GM19023 (cell line): ENCODE results near the gene SORCS2.

Experiments used
- ATAC-seq: cut with Tn5 transposase; IDR thresholded peaks from one replicate; pipeline ENCODE4 v1.9.1; 2021; ENCODE audit warnings: mild to moderate bottlenecking, moderate library complexity; ENCODE audit not compliant: unreplicated experiment

Gene SORCS2

DNA sequence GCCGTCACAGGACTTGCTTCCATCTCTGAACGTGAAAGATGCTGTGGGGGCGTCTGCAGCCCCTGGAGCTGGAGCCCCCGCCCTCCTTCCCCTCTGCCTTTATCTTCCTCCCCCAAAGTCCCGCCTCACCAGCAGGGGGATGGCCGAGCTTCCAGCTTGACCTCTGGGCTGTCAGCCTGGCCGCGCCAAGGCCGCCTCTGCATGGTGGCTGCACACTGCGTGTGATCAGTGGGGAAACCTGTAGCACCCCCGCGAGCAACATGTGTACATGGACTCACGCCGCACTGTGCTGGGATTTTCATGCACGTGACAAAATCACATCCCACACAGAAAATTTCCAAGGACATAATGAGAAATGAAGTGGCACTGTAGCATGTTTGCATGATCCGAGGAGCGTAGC, 268.9 kb downstream of the SORCS2 start:
- no peak for ATAC-seq

DNA sequence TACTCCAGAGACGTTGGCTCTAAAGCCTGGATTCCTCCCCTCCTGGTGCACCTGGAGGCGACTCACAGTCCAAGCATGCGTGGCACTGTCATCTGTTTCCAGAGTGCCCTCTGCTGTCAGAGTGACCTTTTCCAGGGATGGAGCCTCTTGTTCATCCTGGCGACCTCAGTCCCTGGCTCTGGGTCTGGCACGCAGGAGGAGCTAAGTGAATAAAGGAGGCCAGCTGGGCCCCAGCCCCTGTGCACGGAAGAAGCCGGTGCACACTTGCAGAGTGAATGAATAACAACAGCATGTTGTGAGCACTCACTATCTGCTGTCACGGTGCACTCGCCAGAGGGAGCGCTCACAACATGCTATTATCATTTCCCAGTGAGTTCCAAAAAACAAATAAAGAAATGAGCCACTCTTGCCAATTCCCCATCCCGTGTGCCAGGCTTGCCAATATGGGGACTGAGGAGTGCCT, 270.2 kb downstream of the SORCS2 start:
- no peak for ATAC-seq

DNA sequence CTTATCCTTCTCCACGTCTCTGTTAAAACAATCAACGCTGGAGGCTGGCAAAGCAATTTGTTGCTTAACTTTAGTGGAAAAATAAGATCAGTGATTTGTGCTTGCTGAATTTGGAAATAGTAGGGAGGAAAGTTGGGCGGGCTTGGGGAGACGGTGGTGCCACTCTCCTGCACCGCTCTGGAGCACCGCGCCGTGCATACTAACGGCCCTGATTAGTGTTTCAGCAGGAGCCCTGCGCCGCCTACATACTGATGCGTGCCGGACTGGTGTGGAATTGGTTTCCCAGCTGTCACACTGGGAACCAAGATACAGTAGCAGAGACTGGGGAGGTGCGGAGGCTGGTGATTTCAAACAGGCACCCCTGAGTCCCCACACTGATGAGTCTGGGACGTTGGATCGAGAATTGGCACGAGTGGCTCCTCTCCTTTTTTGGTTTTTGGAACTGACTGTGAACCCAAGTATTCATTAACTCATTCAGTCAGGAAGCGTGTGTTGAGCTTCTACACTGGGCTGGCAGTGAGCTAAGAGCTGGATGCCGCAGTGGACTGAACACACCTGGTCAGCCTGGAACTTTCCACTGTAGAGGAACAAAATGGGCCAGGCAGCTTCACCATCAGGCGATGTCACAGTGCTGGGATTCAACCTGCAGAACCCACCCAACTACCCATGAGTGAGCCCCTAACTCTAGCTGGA, 271.4 kb downstream of the SORCS2 start:
- ATAC-seq = no peak

DNA sequence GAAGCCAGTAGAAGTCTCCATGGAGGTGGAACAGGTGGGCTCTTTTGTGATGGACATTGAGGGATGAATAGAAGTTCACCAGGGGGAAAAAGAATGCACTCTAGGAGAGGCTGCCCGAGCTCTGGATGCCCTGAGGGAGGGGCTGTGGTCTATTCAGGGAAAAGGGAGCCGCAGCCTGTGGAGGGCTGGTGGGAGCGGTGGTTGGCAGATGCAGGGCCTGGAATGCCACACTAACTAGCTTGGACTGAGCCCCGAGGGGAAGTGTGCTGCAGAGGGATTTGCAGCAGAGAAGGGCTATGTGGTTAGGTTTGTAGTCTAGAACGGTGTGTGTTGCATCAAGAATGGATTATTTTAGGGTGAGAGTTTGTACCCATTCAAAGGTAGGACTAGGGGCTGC, 271.9 kb downstream of the SORCS2 start:
- no peak for ATAC-seq

GRCh38 chr4:7465017-7465416, 272.7 kb downstream of the SORCS2 start:
- no peak for ATAC-seq

GRCh38 chr4:7466215-7466614, 273.9 kb downstream of the SORCS2 start:
- ATAC-seq = no peak

DNA sequence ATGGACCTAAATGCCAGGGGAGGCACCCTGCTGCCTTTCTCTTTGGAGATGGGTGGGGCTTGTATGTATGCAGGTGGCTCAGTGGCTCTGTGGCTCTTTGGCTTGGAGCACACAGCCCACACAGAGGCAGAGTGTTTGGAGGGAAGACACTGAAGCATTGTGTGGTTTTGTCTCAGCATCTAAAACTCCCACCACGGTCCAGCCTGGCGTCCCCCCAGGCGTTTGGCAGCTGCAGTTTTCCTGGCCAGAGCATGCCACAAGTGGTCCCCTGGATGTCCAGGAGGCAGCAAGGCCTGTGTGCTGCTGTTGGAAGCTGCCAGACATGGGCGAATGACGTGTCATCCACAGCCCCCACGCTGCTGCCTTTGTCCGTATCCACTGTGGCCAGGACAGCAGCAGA, 274.6 kb downstream of the SORCS2 start:
- no peak for ATAC-seq

GRCh38 chr4:7467471-7467870, 275.1 kb downstream of the SORCS2 start:
- no peak for ATAC-seq

DNA sequence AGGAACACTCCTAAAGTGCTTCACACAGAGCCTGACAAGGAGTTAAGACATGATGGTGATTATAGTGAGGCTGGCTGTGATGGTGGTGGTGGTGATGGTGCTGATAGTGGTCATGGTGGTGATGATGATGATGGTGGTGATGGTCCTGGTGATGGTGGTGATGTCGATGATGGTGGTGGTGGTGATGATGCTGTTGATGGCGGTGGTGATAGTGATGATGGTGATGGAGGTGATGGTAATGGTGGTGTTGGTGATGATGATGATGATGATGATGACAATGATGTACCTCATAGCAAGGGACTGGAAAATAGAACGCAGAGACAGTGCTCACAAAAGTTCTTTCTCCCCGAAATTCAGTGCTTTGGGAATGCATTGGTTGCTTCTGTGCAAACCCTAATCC, 276.7 kb downstream of the SORCS2 start:
- ATAC-seq = no peak

DNA sequence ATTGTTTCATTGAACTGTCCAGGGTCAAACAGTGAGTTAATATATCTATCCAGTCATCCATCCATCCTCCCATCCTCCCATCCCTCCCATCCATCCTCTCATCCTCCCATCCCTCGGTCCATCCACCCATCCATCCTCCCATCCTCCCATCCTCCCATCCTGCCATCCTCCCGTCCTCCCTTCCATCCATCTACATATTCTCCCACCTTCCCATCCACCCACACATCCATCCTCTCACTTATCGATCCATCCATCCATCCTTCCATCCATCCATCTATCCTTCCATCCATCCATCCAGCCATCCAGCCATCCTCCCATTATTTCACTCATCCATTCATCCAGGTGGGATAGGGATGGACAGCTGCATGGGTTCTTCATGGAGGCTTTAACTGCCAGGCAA, 277.8 kb downstream of the SORCS2 start:
- ATAC-seq = no peak

- no peak for ATAC-seq
Measured at GRCh38 chr4:7470522-7471128, 278.3 kb downstream of the SORCS2 start.

- no peak for ATAC-seq
Measured at GRCh38 chr4:7472442-7473013, 280.2 kb downstream of the SORCS2 start.

- ATAC-seq = no peak
Measured at GRCh38 chr4:7473081-7473480, 280.7 kb downstream of the SORCS2 start.

GRCh38 chr4:7474320-7474719, 282.0 kb downstream of the SORCS2 start:
- no peak for ATAC-seq

- ATAC-seq = no peak
Measured at GRCh38 chr4:7475207-7475606, 282.9 kb downstream of the SORCS2 start.

DNA sequence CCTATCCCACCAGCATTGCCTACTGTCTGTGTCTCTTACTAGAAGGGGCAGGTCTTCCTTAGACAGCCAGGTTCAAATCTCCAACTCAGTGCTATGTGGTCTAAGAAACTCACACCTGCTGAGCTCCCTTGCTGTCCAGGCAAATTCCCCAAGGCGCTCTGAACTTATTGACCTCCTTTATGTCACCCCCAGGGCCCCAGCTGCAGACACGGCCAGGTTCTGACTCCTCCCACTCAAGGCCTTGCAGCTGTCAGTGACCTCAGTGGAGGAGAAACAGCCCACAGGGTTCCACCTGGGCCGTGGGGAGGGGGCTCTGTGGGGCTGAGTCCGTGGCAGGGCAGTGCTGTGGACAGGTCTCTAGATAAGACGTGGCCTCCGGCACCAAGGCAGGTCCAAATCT, 284.5 kb downstream of the SORCS2 start:
- no peak for ATAC-seq

DNA sequence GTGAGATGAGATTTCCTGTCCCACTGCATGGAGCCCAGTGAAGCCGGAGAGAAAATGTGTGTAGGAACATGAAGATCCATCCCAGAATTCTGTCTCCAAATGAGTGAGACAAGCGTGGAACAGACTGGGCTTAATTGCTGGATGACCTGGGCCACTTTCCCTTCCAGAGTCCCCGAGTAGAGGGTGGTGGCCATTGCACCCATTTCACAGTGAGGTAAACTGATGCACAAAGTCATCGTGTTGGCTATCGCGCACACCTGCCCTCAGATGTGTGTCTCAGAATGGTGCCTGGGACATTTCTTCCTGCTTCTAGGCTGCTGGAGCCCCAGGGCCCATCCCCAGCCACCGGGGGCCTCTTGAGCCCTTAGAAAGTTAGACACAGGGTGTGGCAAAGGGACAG, 285.4 kb downstream of the SORCS2 start:
- ATAC-seq = no peak

DNA sequence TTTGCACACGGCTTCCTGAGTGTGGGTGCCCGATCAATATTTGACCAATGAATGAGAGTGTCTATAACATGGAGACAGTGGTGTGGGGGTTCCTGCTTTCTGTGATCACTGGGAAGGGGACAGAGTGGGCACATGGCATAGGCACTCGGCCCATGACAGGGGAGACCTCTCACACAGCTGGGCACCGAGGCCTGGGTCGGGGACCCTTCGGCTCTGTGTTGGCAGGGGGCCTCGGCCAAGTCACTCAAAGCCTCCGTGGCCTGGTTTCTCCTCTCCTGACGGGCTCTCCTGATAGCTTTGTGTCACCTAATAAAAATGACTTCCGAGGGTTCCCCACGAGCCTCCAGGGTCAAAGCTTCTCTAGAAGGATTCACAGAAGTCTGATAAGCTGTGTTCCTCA, 286.3 kb downstream of the SORCS2 start:
- ATAC-seq = no peak

DNA sequence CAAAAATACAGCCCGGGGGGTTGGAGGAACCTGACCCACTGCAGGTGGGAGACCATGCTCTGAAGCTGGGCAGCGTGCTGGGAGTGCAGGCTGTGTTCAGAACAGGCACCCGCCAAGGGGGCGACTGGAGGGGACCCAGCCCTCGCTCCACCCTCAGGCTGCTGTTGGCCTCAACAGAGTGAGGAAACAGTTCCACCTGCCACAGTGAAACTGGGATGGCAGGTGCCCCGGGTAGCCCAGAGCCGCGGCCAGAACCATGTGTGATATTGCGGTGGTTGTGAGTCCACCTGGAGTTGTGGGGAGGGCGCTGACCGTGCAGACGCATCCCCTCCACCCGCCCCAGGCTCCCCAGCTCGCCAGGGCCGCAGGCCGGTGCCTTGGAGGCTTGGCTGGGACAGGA, 288.1 kb downstream of the SORCS2 start:
- no peak for ATAC-seq

DNA sequence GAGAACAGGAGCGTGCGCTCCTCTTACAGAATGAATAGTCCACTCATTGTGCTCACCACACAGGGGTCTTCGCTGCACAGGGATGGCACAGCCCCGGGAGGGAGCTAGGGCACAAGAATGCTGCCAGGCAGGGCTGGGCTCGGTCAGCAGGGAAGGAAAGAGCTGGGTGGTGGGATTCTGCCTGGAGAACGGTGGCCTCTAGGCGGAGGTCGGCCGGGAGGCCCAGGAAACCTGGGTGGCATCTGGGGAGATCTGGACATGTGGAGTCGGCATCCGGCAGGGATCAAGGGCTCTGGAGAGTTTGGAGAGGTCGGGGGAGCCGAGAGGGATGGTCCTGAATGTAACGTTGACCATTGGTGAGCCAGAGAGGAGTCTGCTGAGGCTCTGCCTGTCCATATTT, 288.9 kb downstream of the SORCS2 start:
- no peak for ATAC-seq

GRCh38 chr4:7485096-7485495, 292.8 kb downstream of the SORCS2 start:
- ATAC-seq = no peak

DNA sequence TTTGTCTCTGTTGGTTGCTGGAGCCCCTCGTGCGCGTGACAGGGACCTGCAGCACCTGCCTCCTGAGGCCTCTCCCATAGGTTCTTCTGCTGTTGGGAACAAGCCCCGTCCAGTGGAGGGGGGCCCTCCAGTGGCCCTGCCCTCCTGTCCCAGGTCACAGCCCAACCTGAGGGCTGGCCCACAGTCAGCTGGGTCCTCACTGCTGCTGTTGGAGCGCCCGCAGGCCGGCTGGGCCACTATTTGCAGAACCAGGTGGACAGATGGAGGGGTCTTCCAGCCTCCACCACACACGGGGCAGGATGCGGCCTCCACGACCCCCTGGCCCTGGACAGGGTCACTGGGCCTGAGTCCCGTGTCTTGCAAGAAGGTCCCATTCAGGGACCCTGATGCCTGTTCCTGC, 293.8 kb downstream of the SORCS2 start:
- ATAC-seq = no peak

DNA sequence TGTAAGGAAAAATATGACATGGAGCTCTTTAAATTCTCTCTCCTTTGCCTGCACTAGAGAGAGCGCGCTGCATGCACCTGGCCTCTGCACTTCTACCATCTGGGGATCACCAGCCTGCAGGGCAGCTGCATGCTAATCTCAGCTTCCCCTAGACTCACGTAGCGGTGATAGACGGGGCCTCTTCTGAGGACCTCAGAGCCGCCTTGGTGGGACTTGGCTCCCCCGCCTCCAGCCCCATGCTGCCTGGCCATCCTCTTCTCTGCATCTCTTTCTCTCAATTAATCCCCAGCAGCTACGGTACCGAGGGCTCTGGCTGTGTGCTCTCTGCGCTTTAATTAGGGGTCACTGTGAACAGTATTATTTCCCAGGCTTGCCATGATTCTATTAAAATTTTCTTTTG, 295.2 kb downstream of the SORCS2 start:
- no peak for ATAC-seq
